ENCODE data around the gene DCST2. TPM values are rescaled to one million over a fixed set of nuclear protein-coding genes. Genes with fewer than 3 reads are reported as not detected.

DCST2 gene
- total and polyA plus RNA-seq, 9 of the 15 experiments (the other 6 are each of a cell fraction or from before 2014, with no cell fraction given) = 0.09 to 0.49 (median 0.11) TPM; not detected in 3

DNA sequence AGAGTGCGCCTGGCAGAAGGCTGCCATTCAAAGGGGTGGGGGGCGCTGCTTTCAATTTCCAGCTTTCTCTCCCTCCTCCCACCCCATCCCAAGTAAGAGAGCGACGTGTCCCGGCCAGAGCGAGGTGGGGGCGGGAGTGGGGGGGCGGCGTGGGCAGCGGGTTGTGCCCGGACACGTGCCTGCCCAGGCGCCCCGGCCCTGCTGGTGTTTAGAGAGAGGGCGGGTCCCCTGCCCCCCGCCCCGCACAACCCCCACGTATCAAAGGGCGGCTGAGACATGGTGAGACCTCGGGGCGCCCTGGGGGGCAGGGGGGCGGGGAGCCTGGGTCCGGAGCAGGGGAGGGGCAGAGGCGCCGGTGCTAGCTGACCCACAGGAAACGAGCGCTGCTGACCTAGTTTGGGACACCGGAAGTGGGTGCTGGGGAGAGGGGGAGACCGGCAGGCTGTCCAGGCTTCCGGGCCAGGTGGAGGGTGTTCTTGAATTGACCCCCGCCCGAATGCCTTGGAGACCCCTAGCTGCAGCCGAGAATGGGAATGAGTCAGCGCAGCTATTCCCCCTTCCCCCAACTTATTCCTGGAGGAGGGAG, 29.7 kb downstream of the DCST2 start (continued):
- TF ChIP-seq, protein P1, sequence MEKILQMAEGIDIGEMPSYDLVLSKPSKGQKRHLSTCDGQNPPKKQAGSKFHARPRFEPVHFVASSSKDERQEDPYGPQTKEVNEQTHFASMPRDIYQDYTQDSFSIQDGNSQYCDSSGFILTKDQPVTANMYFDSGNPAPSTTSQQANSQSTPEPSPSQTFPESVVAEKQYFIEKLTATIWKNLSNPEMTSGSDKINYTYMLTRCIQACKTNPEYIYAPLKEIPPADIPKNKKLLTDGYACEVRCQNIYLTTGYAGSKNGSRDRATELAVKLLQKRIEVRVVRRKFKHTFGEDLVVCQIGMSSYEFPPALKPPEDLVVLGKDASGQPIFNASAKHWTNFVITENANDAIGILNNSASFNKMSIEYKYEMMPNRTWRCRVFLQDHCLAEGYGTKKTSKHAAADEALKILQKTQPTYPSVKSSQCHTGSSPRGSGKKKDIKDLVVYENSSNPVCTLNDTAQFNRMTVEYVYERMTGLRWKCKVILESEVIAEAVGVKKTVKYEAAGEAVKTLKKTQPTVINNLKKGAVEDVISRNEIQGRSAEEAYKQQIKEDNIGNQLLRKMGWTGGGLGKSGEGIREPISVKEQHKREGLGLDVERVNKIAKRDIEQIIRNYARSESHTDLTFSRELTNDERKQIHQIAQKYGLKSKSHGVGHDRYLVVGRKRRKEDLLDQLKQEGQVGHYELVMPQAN (IDR thresholded peaks at IDR 0.05; ENCODE audit: borderline replicate concordance) = peak; percentile 24; the same call in 1 of the 2 replicates
- no peak for TF ChIP-seq RNF2 (IDR thresholded peaks at IDR 0.05)
- TF ChIP-seq MYC (IDR thresholded peaks at IDR 0.05; ENCODE audit: low read depth, low read length) = peak; percentile 17; the same call in 1 of the 2 replicates
- TF ChIP-seq MYC (CRISPR knock-in tag; IDR thresholded peaks at IDR 0.05; ENCODE audit: borderline replicate concordance, low read depth) = no peak
- TF ChIP-seq SP1 (CRISPR knock-in tag; IDR thresholded peaks at IDR 0.05) = no peak
- TF ChIP-seq, protein P2, sequence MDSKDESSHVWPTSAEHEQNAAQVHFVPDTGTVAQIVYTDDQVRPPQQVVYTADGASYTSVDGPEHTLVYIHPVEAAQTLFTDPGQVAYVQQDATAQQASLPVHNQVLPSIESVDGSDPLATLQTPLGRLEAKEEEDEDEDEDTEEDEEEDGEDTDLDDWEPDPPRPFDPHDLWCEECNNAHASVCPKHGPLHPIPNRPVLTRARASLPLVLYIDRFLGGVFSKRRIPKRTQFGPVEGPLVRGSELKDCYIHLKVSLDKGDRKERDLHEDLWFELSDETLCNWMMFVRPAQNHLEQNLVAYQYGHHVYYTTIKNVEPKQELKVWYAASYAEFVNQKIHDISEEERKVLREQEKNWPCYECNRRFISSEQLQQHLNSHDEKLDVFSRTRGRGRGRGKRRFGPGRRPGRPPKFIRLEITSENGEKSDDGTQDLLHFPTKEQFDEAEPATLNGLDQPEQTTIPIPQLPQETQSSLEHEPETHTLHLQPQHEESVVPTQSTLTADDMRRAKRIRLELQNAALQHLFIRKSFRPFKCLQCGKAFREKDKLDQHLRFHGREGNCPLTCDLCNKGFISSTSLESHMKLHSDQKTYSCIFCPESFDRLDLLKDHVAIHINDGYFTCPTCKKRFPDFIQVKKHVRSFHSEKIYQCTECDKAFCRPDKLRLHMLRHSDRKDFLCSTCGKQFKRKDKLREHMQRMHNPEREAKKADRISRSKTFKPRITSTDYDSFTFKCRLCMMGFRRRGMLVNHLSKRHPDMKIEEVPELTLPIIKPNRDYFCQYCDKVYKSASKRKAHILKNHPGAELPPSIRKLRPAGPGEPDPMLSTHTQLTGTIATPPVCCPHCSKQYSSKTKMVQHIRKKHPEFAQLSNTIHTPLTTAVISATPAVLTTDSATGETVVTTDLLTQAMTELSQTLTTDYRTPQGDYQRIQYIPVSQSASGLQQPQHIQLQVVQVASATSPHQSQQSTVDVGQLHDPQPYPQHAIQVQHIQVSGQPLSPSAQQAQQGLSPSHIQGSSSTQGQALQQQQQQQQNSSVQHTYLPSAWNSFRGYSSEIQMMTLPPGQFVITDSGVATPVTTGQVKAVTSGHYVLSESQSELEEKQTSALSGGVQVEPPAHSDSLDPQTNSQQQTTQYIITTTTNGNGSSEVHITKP (IDR thresholded peaks at IDR 0.05; ENCODE audit: partially characterized antibody) = peak; percentile 55
- peak in 1 of 2 experiments; percentile 28; a peak in 2 of 4 replicates for TF ChIP-seq MAZ (CRISPR knock-in tag; conservative IDR thresholded peaks at IDR 0.05 in 1 of 2, IDR thresholded peaks at IDR 0.05 in 1 of 2)
- peak; percentile 74 for TF ChIP-seq GABPB1 (CRISPR knock-in tag; IDR thresholded peaks at IDR 0.05)
- no peak for TF ChIP-seq ZNF699 (CRISPR knock-in tag; IDR thresholded peaks at IDR 0.05; ENCODE audit: insufficient replicate concordance)
- TF ChIP-seq DACH1 (IDR thresholded peaks at IDR 0.05; ENCODE audit: partially characterized antibody) = no peak
- TF ChIP-seq, protein P3, sequence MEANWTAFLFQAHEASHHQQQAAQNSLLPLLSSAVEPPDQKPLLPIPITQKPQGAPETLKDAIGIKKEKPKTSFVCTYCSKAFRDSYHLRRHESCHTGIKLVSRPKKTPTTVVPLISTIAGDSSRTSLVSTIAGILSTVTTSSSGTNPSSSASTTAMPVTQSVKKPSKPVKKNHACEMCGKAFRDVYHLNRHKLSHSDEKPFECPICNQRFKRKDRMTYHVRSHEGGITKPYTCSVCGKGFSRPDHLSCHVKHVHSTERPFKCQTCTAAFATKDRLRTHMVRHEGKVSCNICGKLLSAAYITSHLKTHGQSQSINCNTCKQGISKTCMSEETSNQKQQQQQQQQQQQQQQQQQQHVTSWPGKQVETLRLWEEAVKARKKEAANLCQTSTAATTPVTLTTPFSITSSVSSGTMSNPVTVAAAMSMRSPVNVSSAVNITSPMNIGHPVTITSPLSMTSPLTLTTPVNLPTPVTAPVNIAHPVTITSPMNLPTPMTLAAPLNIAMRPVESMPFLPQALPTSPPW (CRISPR knock-in tag; IDR thresholded peaks at IDR 0.05) = peak; percentile 89
- peak; percentile 39 for TF ChIP-seq NEUROD1 (IDR thresholded peaks at IDR 0.05; ENCODE audit: borderline replicate concordance, low read depth, low read length, partially characterized antibody)
- peak; percentile 32; the same call in 1 of the 2 replicates for TF ChIP-seq EP300 (IDR thresholded peaks at IDR 0.05; ENCODE audit: low read length)
- no peak for TF ChIP-seq NR2C2 (CRISPR knock-in tag; IDR thresholded peaks at IDR 0.05)
- TF ChIP-seq NR2C2 (tag; IDR thresholded peaks at IDR 0.05) = peak; percentile 37; the same call in 1 of the 2 replicates
- peak; percentile 36; the same call in 1 of the 2 replicates for TF ChIP-seq RBFOX2 (IDR thresholded peaks at IDR 0.05; ENCODE audit: low read depth, low read length)
- peak; percentile 58 for TF ChIP-seq EP400 (IDR thresholded peaks at IDR 0.05)
- TF ChIP-seq, protein P4, sequence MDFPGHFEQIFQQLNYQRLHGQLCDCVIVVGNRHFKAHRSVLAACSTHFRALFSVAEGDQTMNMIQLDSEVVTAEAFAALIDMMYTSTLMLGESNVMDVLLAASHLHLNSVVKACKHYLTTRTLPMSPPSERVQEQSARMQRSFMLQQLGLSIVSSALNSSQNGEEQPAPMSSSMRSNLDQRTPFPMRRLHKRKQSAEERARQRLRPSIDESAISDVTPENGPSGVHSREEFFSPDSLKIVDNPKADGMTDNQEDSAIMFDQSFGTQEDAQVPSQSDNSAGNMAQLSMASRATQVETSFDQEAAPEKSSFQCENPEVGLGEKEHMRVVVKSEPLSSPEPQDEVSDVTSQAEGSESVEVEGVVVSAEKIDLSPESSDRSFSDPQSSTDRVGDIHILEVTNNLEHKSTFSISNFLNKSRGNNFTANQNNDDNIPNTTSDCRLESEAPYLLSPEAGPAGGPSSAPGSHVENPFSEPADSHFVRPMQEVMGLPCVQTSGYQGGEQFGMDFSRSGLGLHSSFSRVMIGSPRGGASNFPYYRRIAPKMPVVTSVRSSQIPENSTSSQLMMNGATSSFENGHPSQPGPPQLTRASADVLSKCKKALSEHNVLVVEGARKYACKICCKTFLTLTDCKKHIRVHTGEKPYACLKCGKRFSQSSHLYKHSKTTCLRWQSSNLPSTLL (IDR thresholded peaks at IDR 0.05) = no peak
- TF ChIP-seq ZNF584 (CRISPR knock-in tag; IDR thresholded peaks at IDR 0.05; ENCODE audit: low read depth) = peak; percentile 72

Data from K562 (cell line).